C4-2B (cell line): ENCODE data around the gene TBX4.

ENCODE experiments used
- ZFX ChIP-seq: fragments of 450-650 bp; IDR thresholded peaks from 2 replicates; pipeline ENCODE4 v1.6.1; 2017
- TF ChIP-seq, protein P1 (sequence below): fragments of 450-650 bp; conservative IDR thresholded peaks from 2 replicates; pipeline ENCODE4 v1.5.1; 2017; ENCODE audit warnings: mild to moderate bottlenecking

GRCh38 chr17:61519139-61519538 lies 66.9 kb downstream of the TBX4 start:
- TF ChIP-seq, protein P1, sequence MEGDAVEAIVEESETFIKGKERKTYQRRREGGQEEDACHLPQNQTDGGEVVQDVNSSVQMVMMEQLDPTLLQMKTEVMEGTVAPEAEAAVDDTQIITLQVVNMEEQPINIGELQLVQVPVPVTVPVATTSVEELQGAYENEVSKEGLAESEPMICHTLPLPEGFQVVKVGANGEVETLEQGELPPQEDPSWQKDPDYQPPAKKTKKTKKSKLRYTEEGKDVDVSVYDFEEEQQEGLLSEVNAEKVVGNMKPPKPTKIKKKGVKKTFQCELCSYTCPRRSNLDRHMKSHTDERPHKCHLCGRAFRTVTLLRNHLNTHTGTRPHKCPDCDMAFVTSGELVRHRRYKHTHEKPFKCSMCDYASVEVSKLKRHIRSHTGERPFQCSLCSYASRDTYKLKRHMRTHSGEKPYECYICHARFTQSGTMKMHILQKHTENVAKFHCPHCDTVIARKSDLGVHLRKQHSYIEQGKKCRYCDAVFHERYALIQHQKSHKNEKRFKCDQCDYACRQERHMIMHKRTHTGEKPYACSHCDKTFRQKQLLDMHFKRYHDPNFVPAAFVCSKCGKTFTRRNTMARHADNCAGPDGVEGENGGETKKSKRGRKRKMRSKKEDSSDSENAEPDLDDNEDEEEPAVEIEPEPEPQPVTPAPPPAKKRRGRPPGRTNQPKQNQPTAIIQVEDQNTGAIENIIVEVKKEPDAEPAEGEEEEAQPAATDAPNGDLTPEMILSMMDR, result no peak
- no peak for TF ChIP-seq ZFX
